K562 (cell line): Measurements from ENCODE around the gene TMBIM4. TPM values are rescaled to one million over a fixed set of nuclear protein-coding genes. Genes with fewer than 3 reads are reported as not detected.

Experiments
- ATAC-seq: fragments of 200-7000 bp; cut with Tn5 transposase; 3 replicates; pipeline ENCODE4 v1.9.1; 2020; ENCODE audit warnings: moderate library complexity
- BruUV-seq: library from RNA; stranded (reverse); fragments of 400-500 nt; replicated peaks from 2 replicates; lab custom pipeline; 2021; lab: Mats Ljungman, UMichigan
- CTCF ChIA-PET: fragments of 300-600 bp; formaldehyde crosslinking; extraction: SDS; loops from one replicate; lab custom pipeline; 2021; ENCODE audit warnings: low intra/inter-chr PET ratio; lab: Yijun Ruan, JAX
- POLR2A ChIA-PET: fragments of 300-600, 350-650 bp; sonication (Branson Sonifier 250); formaldehyde crosslinking; extraction: SDS; loops from one replicate; lab custom pipeline; 2021; ENCODE audit warnings: antibody characterized with exemption, inconsistent platforms; lab: Yijun Ruan, JAX
- DNase-seq, 4 experiments: peaks; one replicate each; pipeline versions ENCODE4 v3.0.0 to v3.0.0-alpha.2; 2011 to 2018; ENCODE audit warnings: low spot score in 3 of 4, mixed read lengths in 3 of 4; ENCODE audit errors: extremely low read depth in 1 of 4
- FAIRE-seq: peaks from 2 replicates; lab custom pipeline; 2011; peaks lifted over from hg19 to GRCh38; lab: Jason Lieb, UNC
- H2AFZ ChIP-seq: 2 replicates; pipeline ENCODE4 v1.6.0; 2011; ENCODE audit warnings: low read depth, low read length, control low read depth, inconsistent platforms
- H3K27ac ChIP-seq: fragments of 200-600 bp; 3 replicates; pipeline ENCODE4 v1.8.0; 2011; ENCODE audit warnings: low read depth, mild to moderate bottlenecking, control low read depth, inconsistent platforms, low read length, moderate library complexity, mixed read lengths; ENCODE audit errors: extremely low read depth
- H3K27me3 ChIP-seq, 2 experiments: fragments of 300-600 bp in 1 of 2; 2 replicates in 1 of 2; 3 replicates in 1 of 2; pipeline versions ENCODE4 v1.6.0 to v1.8.0; 2011; ENCODE audit warnings: inconsistent platforms in 2 of 2, low read length in 2 of 2, mild to moderate bottlenecking in 1 of 2, mixed read lengths in 1 of 2, moderate library complexity in 1 of 2; ENCODE audit not compliant: control insufficient read depth in 2 of 2, insufficient read depth in 2 of 2
- H3K36me3 ChIP-seq: fragments of 300-600 bp; 3 replicates; pipeline ENCODE4 v1.8.0; 2011; ENCODE audit warnings: mild to moderate bottlenecking, low read length, inconsistent platforms; ENCODE audit not compliant: control insufficient read depth, insufficient read depth
- H3K4me1 ChIP-seq, 2 experiments: fragments of 200-600 bp in 1 of 2; replicated peaks in 1 of 2; 2 replicates in 1 of 2; 3 replicates in 1 of 2; pipeline versions ENCODE4 v1.5.1 to v1.8.0; 2011; ENCODE audit warnings: inconsistent platforms in 2 of 2, low read length in 2 of 2, mild to moderate bottlenecking in 1 of 2, mixed read lengths in 1 of 2, moderate library complexity in 1 of 2; ENCODE audit not compliant: control insufficient read depth in 2 of 2, insufficient read depth in 2 of 2
- H3K4me2 ChIP-seq: 2 replicates; pipeline ENCODE4 v1.6.1; 2011; ENCODE audit warnings: low read length, control low read depth, inconsistent platforms, mixed read lengths; ENCODE audit not compliant: insufficient read depth
- H3K4me3 ChIP-seq: fragments of 200-600 bp; sonication (generic), shearing (Covaris generic); 2 replicates; pipeline ENCODE4 v1.5.1; 2016; ENCODE audit warnings: control low read depth, inconsistent platforms
- H3K79me2 ChIP-seq: fragments of 200-600 bp; 3 replicates; pipeline ENCODE4 v1.8.0; 2011; ENCODE audit warnings: low read length, inconsistent platforms; ENCODE audit not compliant: control insufficient read depth, insufficient read depth
- H3K9ac ChIP-seq, 2 experiments: 2 replicates each; pipeline versions ENCODE4 v1.6.0 to v1.6.1; 2011; ENCODE audit warnings: low read depth in 2 of 2, low read length in 2 of 2, control low read depth in 1 of 2, inconsistent platforms in 1 of 2, mild to moderate bottlenecking in 1 of 2, mixed read lengths in 1 of 2; ENCODE audit not compliant: insufficient read depth in 1 of 2
- H3K9me1 ChIP-seq: one replicate; pipeline ENCODE4 v1.6.0; 2011; ENCODE audit warnings: inconsistent platforms, mild to moderate bottlenecking, low read length, moderate library complexity; ENCODE audit not compliant: control insufficient read depth, insufficient read depth
- H3K9me3 ChIP-seq: replicated peaks from 2 replicates; pipeline ENCODE4 v1.5.1; 2011; ENCODE audit warnings: low read depth, low read length, inconsistent platforms; ENCODE audit not compliant: control insufficient read depth, insufficient read depth
- H4K20me1 ChIP-seq: replicated peaks from 2 replicates; pipeline ENCODE4 v1.6.1; 2011; ENCODE audit warnings: low read length, inconsistent platforms, mixed read lengths; ENCODE audit not compliant: control insufficient read depth, insufficient read depth
- HDGF ChIP-seq: fragments of 450-650 bp; IDR thresholded peaks from 2 replicates; pipeline ENCODE4 v1.6.1; 2016
- NFE2 ChIP-seq: IDR thresholded peaks from 2 replicates; pipeline ENCODE4 v1.6.1; 2014; ENCODE audit warnings: antibody characterized with exemption, low read depth
- THRAP3 ChIP-seq: fragments of 450-650 bp; IDR thresholded peaks from 2 replicates; pipeline ENCODE4 v1.6.1; 2016; ENCODE audit warnings: mild to moderate bottlenecking, inconsistent platforms, borderline replicate concordance
- YBX1 ChIP-seq: fragments of 450-650 bp; IDR thresholded peaks from 2 replicates; pipeline ENCODE4 v1.7.1; 2016; ENCODE audit warnings: mild to moderate bottlenecking
- ZBTB33 ChIP-seq: sonication (generic); formaldehyde crosslinking; IDR thresholded peaks from 2 replicates; pipeline ENCODE4 v1.8.1; 2023; ENCODE audit warnings: mild to moderate bottlenecking, missing genetic modification reagents
- ZC3H8 ChIP-seq: fragments of 450-650 bp; IDR thresholded peaks from 2 replicates; pipeline ENCODE4 v1.6.1; 2017
- ZNF324 ChIP-seq: fragments of 250-450 bp; sonication (Bioruptor Pico); IDR thresholded peaks from 2 replicates; pipeline ENCODE4 v1.4.0; 2020; ENCODE audit warnings: mild to moderate bottlenecking
- ZNF695 ChIP-seq: fragments of 450-650 bp; formaldehyde crosslinking; IDR thresholded peaks from 2 replicates; pipeline ENCODE4 v1.4.0; 2020; ENCODE audit warnings: mild to moderate bottlenecking, moderate library complexity
- ZNF77 ChIP-seq: fragments of 250-450 bp; sonication (Bioruptor Pico); IDR thresholded peaks from 2 replicates; pipeline ENCODE4 v1.5.0; 2020
- WGBS: fragments of 100-300 bp; shearing (Covaris generic); methylation state at CpG from one replicate; pipeline ENCODE4 v1.1.6; 2016; ENCODE audit warnings: low coverage, mixed read lengths; ENCODE audit not compliant: insufficient coverage; ENCODE audit errors: missing lambda C conversion rate; 5-methylcytosine and 5-hydroxymethylcytosine counted together
- in situ Hi-C: fragments of 300-500 bp; cut with MboI; formaldehyde crosslinking; loops from 4 replicates; pipeline ENCODE4 v1.15.0; 2018; ENCODE audit warnings: inconsistent platforms, mixed read lengths
- intact Hi-C: fragments of 100-400 bp; cut with micrococcal nuclease; formaldehyde crosslinking; loops from 2 replicates; pipeline ENCODE4 v1.14.2; 2022
- polyA plus RNA-seq, 8 experiments: library from polyadenylated mRNA; depleted of rRNA in 4 of 8; stranded (reverse) in 5 of 8; unstranded in 3 of 8; fragments of >200 nt; fragmentation: Nextera tagmentation in 2 of 8; fragmentation: Illumina TruSeq in 1 of 8; extraction: Ambion mirVana in 2 of 8; extraction: Trizol in 1 of 8; gene quantifications; 2 replicates each; pipeline versions ENCODE4 v1.2.1 to v1.2.3, GENCODE V29; 2011 to 2014; ENCODE audit warnings: inconsistent platforms in 1 of 8, missing spikeins in 1 of 8
- total RNA-seq, 7 experiments: library from RNA; depleted of rRNA in 6 of 7; stranded (reverse); fragments of >200 nt in 6 of 7; fragmentation: Illumina TruSeq in 2 of 7; extraction: Trizol in 2 of 7; gene quantifications; 2 replicates each; pipeline versions ENCODE4 v1.2.1 to v1.2.3, GENCODE V29; 2011 to 2021; ENCODE audit warnings: low replicate concordance in 1 of 7
- TF ChIP-seq, protein P1 (sequence below): fragments of 250-450 bp; sonication (Bioruptor Pico); IDR thresholded peaks from 2 replicates; pipeline ENCODE4 v1.8.0; 2022; ENCODE audit warnings: moderate library complexity, mild to moderate bottlenecking, inconsistent platforms

The TMBIM4 gene
- total and polyA plus RNA-seq, 9 of the 15 experiments (the other 6 are each of a cell fraction or from before 2014, with no cell fraction given) = 18.6 to 272 (median 50.0) TPM

DNA sequence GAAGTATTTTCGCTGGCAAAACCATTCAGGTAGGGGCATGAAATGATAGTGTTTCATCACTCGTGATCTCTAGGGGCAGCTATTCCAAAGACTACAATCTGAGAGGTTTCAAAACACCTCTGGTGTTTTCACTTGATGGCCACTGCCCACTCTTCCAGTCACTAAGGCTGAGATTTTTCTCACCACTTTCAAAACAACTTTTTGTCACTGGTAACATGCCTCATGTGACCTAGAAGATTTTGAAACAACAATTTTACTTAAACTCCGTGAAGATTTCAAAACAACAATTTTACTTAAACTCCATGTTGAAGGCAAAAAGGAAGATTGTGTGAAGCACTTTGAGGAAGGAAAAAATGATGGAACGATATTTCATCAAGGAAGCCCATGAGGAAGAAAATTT, 18.0 kb upstream of the TMBIM4 start:
- H3K4me1 ChIP-seq = peaks cover 0 to 7% of the 10 kb centered on the region in 2 experiments; a peak in 1 of 5 replicates
- no peak overlapping the region for H2AFZ ChIP-seq
- no peak for DNase-seq
- no peak overlapping the region for H3K4me2 ChIP-seq
- CTCF ChIA-PET = no interaction called here
- peaks cover 14 to 29% of the 10 kb centered on the region in 2 experiments; a peak in 3 of 5 replicates for H3K27me3 ChIP-seq
- FAIRE-seq = no peak
- intact Hi-C loops (no loop called here), in situ Hi-C loops (no loop called here)
- no TSS peak for BruUV-seq
- no peaks in the 10 kb centered on the region for H3K36me3 ChIP-seq
- ATAC-seq = no peak
- no peaks in the 10 kb centered on the region for H3K9me1 ChIP-seq
- POLR2A ChIA-PET = interaction anchor here (0.6 kb wide), 1 partner anchor 177 kb away, joined by 3 read pairs; no protein-coding TSS in a partner anchor
- no peak overlapping the region for H3K9ac ChIP-seq
- 0% methylated on average over 4 of the region's 4 CpGs for WGBS
- H3K4me3 ChIP-seq = no peak overlapping the region
- no peaks in the 10 kb centered on the region for H3K79me2 ChIP-seq
- TF ChIP-seq THRAP3 = no peak
- TF ChIP-seq ZNF324 (CRISPR knock-in tag) = no peak
- TF ChIP-seq ZNF695 (CRISPR knock-in tag) = no peak
- TF ChIP-seq ZC3H8 = no peak
- TF ChIP-seq ZNF77 = no peak
- TF ChIP-seq HDGF = no peak
- TF ChIP-seq, protein P1, sequence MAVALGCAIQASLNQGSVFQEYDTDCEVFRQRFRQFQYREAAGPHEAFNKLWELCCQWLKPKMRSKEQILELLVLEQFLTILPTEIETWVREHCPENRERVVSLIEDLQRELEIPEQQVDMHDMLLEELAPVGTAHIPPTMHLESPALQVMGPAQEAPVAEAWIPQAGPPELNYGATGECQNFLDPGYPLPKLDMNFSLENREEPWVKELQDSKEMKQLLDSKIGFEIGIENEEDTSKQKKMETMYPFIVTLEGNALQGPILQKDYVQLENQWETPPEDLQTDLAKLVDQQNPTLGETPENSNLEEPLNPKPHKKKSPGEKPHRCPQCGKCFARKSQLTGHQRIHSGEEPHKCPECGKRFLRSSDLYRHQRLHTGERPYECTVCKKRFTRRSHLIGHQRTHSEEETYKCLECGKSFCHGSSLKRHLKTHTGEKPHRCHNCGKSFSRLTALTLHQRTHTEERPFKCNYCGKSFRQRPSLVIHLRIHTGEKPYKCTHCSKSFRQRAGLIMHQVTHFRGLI (CRISPR knock-in tag) = no peak
- TF ChIP-seq NFE2 = no peak
- TF ChIP-seq YBX1 = no peak
- TF ChIP-seq ZBTB33 (CRISPR knock-in tag) = no peak
- H3K27ac ChIP-seq = no peak overlapping the region
- no peaks in the 10 kb centered on the region for H4K20me1 ChIP-seq
- H3K9me3 ChIP-seq = no peaks in the 10 kb centered on the region
